ENCODE results near the gene LILRA2.

DNA sequence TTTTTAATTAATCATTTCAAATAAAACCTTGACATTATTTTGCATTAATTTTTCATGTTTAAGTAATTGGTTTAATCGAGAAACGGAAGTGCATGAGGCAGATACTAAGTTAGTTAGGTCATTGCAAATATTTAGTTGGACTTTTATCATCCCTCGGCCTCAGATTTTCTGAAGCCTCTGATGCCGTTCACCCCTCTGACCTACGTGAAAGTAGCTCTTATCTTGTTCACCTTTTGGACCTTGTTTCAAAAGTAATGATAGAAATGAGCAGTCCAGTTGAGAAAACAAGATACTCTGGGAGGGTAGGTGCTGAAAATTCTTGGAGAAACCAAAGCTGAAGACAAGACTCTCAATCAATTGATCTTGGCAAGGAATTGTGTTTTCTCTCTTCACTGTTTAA lies 48.0 kb upstream of the LILRA2 start:
- TF ChIP-seq, protein P1, sequence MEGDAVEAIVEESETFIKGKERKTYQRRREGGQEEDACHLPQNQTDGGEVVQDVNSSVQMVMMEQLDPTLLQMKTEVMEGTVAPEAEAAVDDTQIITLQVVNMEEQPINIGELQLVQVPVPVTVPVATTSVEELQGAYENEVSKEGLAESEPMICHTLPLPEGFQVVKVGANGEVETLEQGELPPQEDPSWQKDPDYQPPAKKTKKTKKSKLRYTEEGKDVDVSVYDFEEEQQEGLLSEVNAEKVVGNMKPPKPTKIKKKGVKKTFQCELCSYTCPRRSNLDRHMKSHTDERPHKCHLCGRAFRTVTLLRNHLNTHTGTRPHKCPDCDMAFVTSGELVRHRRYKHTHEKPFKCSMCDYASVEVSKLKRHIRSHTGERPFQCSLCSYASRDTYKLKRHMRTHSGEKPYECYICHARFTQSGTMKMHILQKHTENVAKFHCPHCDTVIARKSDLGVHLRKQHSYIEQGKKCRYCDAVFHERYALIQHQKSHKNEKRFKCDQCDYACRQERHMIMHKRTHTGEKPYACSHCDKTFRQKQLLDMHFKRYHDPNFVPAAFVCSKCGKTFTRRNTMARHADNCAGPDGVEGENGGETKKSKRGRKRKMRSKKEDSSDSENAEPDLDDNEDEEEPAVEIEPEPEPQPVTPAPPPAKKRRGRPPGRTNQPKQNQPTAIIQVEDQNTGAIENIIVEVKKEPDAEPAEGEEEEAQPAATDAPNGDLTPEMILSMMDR (IDR thresholded peaks at IDR 0.05; ENCODE audit: poor library complexity, severe bottlenecking) = no peak
- no peak for TF ChIP-seq EZH2 (IDR thresholded peaks at IDR 0.05; ENCODE audit: borderline replicate concordance, insufficient read depth, low read length, poor library complexity, severe bottlenecking)
- TF ChIP-seq POLR2AphosphoS5 (IDR thresholded peaks at IDR 0.05) = no peak
